OCI-LY3 (cell line): ENCODE measurements around the gene DCLK1.

Experiments
- H2AFZ ChIP-seq: fragments of 200-600, 300-600 bp; shearing (Covaris generic); 2 replicates; pipeline ENCODE4 v1.6.0; 2014; ENCODE audit warnings: antibody characterized with exemption, low read depth, low read length
- H3K27ac ChIP-seq: fragments of 200-600, 300-600 bp; sonication (generic); 2 replicates; pipeline ENCODE4 v1.5.1; 2014; ENCODE audit warnings: mild to moderate bottlenecking, low read length, moderate library complexity, mixed read lengths
- H3K27me3 ChIP-seq: fragments of 200-600, 300-600 bp; sonication (generic); 2 replicates; pipeline ENCODE4 v1.6.1; 2014; ENCODE audit warnings: low read depth, low read length, mixed read lengths
- H3K36me3 ChIP-seq: fragments of 200-600, 300-600 bp; sonication (generic); replicated peaks from 2 replicates; pipeline ENCODE3; 2014; ENCODE audit warnings: low read depth, low read length, mixed read lengths
- H3K4me1 ChIP-seq: fragments of 300-600, 200-600 bp; sonication (generic); 2 replicates; pipeline ENCODE4 v1.6.1; 2014; ENCODE audit warnings: low read length, mixed read lengths
- H3K4me2 ChIP-seq: fragments of 200-600, 300-600 bp; sonication (generic); 2 replicates; pipeline ENCODE4 v1.6.1; 2014; ENCODE audit warnings: low read length, mixed read lengths
- H3K4me3 ChIP-seq: fragments of 300-600, 200-600 bp; sonication (generic); 2 replicates; pipeline ENCODE4 v1.5.1; 2014; ENCODE audit warnings: antibody characterized with exemption, mild to moderate bottlenecking, low read length, moderate library complexity
- H3K79me2 ChIP-seq: fragments of 300-600, 200-600 bp; shearing (Covaris generic); 2 replicates; pipeline ENCODE4 v1.6.1; 2014; ENCODE audit warnings: mild to moderate bottlenecking, low read length, mixed read lengths
- H3K9ac ChIP-seq: fragments of 300-600, 200-600 bp; shearing (Covaris generic); 2 replicates; pipeline ENCODE4 v1.6.0; 2014; ENCODE audit warnings: mild to moderate bottlenecking, low read length, moderate library complexity
- H3K9me3 ChIP-seq: fragments of 200-600, 300-600 bp; shearing (Covaris generic); 2 replicates; pipeline ENCODE4 v1.6.1; 2014; ENCODE audit warnings: low read length, mixed read lengths; ENCODE audit not compliant: insufficient read depth
- H4K20me1 ChIP-seq: fragments of 200-600, 300-600 bp; sonication (generic); 2 replicates; pipeline ENCODE4 v1.6.1; 2016; ENCODE audit warnings: low read length, mixed read lengths; ENCODE audit not compliant: insufficient read depth
- EZH2phosphoT487 ChIP-seq: fragments of 200-600 bp; shearing (Covaris generic); IDR thresholded peaks from 2 replicates; pipeline ENCODE4 v1.6.1; 2018; ENCODE audit warnings: antibody characterized with exemption, mixed run types, low read depth
- TF ChIP-seq, protein P1 (sequence below): fragments of 200-600, 300-600 bp; sonication (generic); IDR thresholded peaks from 2 replicates; pipeline ENCODE4 v1.5.1; 2014; ENCODE audit warnings: antibody characterized with exemption, low read length, low read depth

DCLK1 gene

GRCh38 chr13:36051082-36051481 is 80.1 kb downstream of the DCLK1 start:
- Histone ChIP-seq H3K4me2 (no peak overlapping the region), H2AFZ (no peak overlapping the region), H3K9me3 (no peaks in the 10 kb centered on the region), H3K4me3 (no peak overlapping the region), H3K9ac (no peak overlapping the region), H3K79me2 (no peaks in the 10 kb centered on the region), H3K27me3 (peaks cover 14% of the 10 kb centered on the region; the same call in 1 of the 2 replicates), H3K27ac (no peak overlapping the region), H4K20me1 (no peaks in the 10 kb centered on the region), H3K4me1 (peaks cover 10% of the 10 kb centered on the region), H3K36me3 (no peaks in the 10 kb centered on the region)
- TF ChIP-seq, protein P1, sequence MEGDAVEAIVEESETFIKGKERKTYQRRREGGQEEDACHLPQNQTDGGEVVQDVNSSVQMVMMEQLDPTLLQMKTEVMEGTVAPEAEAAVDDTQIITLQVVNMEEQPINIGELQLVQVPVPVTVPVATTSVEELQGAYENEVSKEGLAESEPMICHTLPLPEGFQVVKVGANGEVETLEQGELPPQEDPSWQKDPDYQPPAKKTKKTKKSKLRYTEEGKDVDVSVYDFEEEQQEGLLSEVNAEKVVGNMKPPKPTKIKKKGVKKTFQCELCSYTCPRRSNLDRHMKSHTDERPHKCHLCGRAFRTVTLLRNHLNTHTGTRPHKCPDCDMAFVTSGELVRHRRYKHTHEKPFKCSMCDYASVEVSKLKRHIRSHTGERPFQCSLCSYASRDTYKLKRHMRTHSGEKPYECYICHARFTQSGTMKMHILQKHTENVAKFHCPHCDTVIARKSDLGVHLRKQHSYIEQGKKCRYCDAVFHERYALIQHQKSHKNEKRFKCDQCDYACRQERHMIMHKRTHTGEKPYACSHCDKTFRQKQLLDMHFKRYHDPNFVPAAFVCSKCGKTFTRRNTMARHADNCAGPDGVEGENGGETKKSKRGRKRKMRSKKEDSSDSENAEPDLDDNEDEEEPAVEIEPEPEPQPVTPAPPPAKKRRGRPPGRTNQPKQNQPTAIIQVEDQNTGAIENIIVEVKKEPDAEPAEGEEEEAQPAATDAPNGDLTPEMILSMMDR, result no peak
- TF ChIP-seq EZH2phosphoT487, result no peak

DNA sequence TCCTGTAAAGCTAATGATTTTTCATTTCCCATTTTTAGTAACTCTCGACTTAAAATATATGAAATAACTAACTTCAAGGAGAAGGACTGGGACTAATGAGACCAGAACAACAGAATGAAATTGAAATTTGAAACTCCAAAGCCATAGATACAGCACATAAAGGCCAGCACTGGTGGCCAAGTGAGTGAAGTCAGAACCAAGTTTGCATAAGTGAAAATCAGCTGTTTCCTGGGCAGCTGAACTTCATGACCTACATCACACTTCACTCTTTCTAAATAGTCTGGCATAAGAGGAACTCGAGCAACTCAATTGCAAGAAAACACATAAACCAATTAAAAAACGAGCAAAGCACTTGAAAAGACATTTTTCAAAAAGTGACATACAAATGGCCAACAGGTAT is 84.5 kb downstream of the DCLK1 start:
- TF ChIP-seq, protein P1, result no peak
- TF ChIP-seq EZH2phosphoT487, result no peak
- 0 out of 2 replicates have a peak overlapping the region, but pooled peaks have one; percentile 6 for H3K4me3 ChIP-seq
- H2AFZ ChIP-seq, result no peak overlapping the region
- peaks cover 13% of the 10 kb centered on the region for H3K4me1 ChIP-seq
- no peak overlapping the region for H3K9ac ChIP-seq
- H3K36me3 ChIP-seq, result no peaks in the 10 kb centered on the region
- H3K27me3 ChIP-seq, result 0 out of 2 replicates have a peak, but pooled peaks cover 4% of the 10 kb centered on the region
- no peaks in the 10 kb centered on the region for H3K9me3 ChIP-seq
- no peaks in the 10 kb centered on the region for H4K20me1 ChIP-seq
- no peak overlapping the region for H3K27ac ChIP-seq
- H3K4me2 ChIP-seq, result peak overlapping the region; percentile 48
- H3K79me2 ChIP-seq, result no peaks in the 10 kb centered on the region

- H3K9me3 ChIP-seq, result no peaks in the 10 kb centered on the region
- no peaks in the 10 kb centered on the region for H3K27me3 ChIP-seq
- no peak overlapping the region for H3K4me3 ChIP-seq
- H3K9ac ChIP-seq, result no peak overlapping the region
- no peaks in the 10 kb centered on the region for H3K79me2 ChIP-seq
- H4K20me1 ChIP-seq, result no peaks in the 10 kb centered on the region
- no peak overlapping the region for H3K27ac ChIP-seq
- TF ChIP-seq EZH2phosphoT487, result no peak
- TF ChIP-seq, protein P1, result no peak
- no peaks in the 10 kb centered on the region for H3K4me1 ChIP-seq
- no peaks in the 10 kb centered on the region for H3K36me3 ChIP-seq
- H3K4me2 ChIP-seq, result no peak overlapping the region
- no peak overlapping the region for H2AFZ ChIP-seq
Observed at GRCh38 chr13:36038785-36039555, 92.2 kb downstream of the DCLK1 start.

DNA sequence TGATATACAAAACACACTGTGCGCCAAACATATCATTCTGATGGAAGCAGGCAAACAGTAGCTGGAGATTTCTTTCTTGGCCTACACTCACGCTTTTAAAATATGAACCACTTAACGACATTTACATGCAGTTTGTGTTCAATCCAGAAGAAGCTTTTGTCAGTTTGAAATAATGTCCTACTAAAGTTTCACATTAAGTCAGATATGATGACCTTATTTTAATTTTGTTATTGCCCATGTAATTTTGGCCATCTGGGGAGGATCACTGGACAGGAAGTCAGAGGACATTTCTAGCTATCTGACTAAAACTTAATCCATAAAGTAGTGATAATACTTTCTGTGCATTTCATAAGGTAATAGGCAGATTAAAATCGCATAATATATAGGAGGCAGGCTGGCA is 98.1 kb downstream of the DCLK1 start:
- Histone ChIP-seq H3K27me3 (no peaks in the 10 kb centered on the region), H3K4me3 (no peak overlapping the region), H3K9me3 (no peaks in the 10 kb centered on the region), H4K20me1 (no peaks in the 10 kb centered on the region), H3K79me2 (no peaks in the 10 kb centered on the region), H3K36me3 (no peaks in the 10 kb centered on the region), H3K27ac (no peak overlapping the region), H3K4me2 (no peak overlapping the region), H2AFZ (no peak overlapping the region), H3K9ac (no peak overlapping the region), H3K4me1 (no peaks in the 10 kb centered on the region)
- TF ChIP-seq EZH2phosphoT487, result no peak
- TF ChIP-seq, protein P1, result no peak
